Small intestine (tissue), 7 donors: ENCODE results near the gene ARHGEF19. TPM values are rescaled to one million over a fixed set of nuclear protein-coding genes. Genes with fewer than 3 reads are reported as not detected.
A peak's percentile ranks its signal among the peaks of the same experiment; 100 is the strongest.
"Not testable (repeated sequence)": the region's sequence is repeated elsewhere in the genome, so short reads cannot be mapped to it uniquely, and the experiment has no call there.

Source experiments
- DNase-seq, 2 donors: peaks; one replicate each; pipeline versions ENCODE4 v3.0.0 to v3.0.0-alpha.2; 2013
- FAIRE-seq: peaks from 2 replicates; lab custom pipeline; 2012; peaks lifted over from hg19 to GRCh38; lab: Jason Lieb, UNC
- H3K27ac ChIP-seq, 3 donors: one replicate each; pipeline ENCODE4 v1.5.1; 2013; ENCODE audit warnings: low read length in 2 of 3, mild to moderate bottlenecking in 2 of 3, control low read depth in 1 of 3, inconsistent platforms in 1 of 3, low read depth in 1 of 3, moderate library complexity in 1 of 3
- H3K27me3 ChIP-seq, 3 donors: one replicate each; pipeline ENCODE4 v1.6.1; 2013; ENCODE audit warnings: low read length in 3 of 3, inconsistent platforms in 1 of 3; ENCODE audit not compliant: control insufficient read depth in 3 of 3, insufficient read depth in 3 of 3
- H3K36me3 ChIP-seq, 3 donors: one replicate each; pipeline ENCODE4 v1.6.1; 2013; ENCODE audit warnings: low read length in 3 of 3, inconsistent platforms in 1 of 3, low read depth in 1 of 3, mild to moderate bottlenecking in 1 of 3, moderate library complexity in 1 of 3; ENCODE audit not compliant: control insufficient read depth in 3 of 3, insufficient read depth in 2 of 3
- H3K4me1 ChIP-seq, 3 donors: one replicate each; pipeline ENCODE4 v1.6.1; 2013; ENCODE audit warnings: low read length in 2 of 3, inconsistent platforms in 1 of 3, low read depth in 1 of 3, mild to moderate bottlenecking in 1 of 3, moderate library complexity in 1 of 3; ENCODE audit not compliant: control insufficient read depth in 3 of 3, insufficient read depth in 2 of 3
- H3K4me3 ChIP-seq, 3 donors: one replicate each; pipeline ENCODE4 v1.5.1; 2013; ENCODE audit warnings: low read length in 3 of 3, control low read depth in 1 of 3, inconsistent platforms in 1 of 3, low read depth in 1 of 3, mild to moderate bottlenecking in 1 of 3, moderate library complexity in 1 of 3
- H3K9me3 ChIP-seq, 2 donors: one replicate each; pipeline ENCODE4 v1.6.1; 2013; ENCODE audit warnings: low read depth in 1 of 2, low read length in 1 of 2; ENCODE audit not compliant: control insufficient read depth in 2 of 2, insufficient read depth in 1 of 2
- WGBS, 3 donors: extraction: QIAGEN DNeasy Blood & Tissue Kit; methylation state at CpG; one replicate each; pipeline ENCODE4 v1.1.7; 2013; 5-methylcytosine and 5-hydroxymethylcytosine counted together
- polyA plus RNA-seq, 4 donors: library from polyadenylated mRNA; stranded (reverse) in 3 of 4; unstranded in 1 of 4; fragments of 200-250 nt in 3 of 4; fragments of 120-200 nt in 1 of 4; gene quantifications; one replicate each; pipeline versions ENCODE4 v1.2.1 to v1.2.3, GENCODE V29; 2013
- donor health status: healthy with polysubstance abuse.
- donor health status: control.
- donor health status: control.
- donor health status: Bipolar disorder and iron deficiency.
- donor health status: healthy.

ARHGEF19 gene
- polyA plus RNA-seq, 4 donors, result 2.2 to 14.0 (median 7.5) TPM

GRCh38 chr1:16221499-16221898 is 9.0 kb upstream of the ARHGEF19 start:
- WGBS, 3 donors, result 96 to 100% (median 99%) methylated on average over 1 of the region's 1 CpG
- H3K9me3 ChIP-seq, result peaks cover 0 to 3% of the 10 kb centered on the region in 2 donors
- no peak overlapping the region for H3K27ac ChIP-seq
- H3K4me1 ChIP-seq, result peaks cover 0 to 23% (median 4%) of the 10 kb centered on the region in 3 donors
- FAIRE-seq (no peak), DNase-seq (no peak)
- H3K27me3 ChIP-seq, result peaks cover 0 to 3% (median 0%) of the 10 kb centered on the region in 3 donors
- H3K4me3 ChIP-seq, result no peak overlapping the region
- H3K36me3 ChIP-seq, result peaks cover 0 to 3% (median 0%) of the 10 kb centered on the region in 3 donors

- Histone ChIP-seq H3K4me3 (no peak overlapping the region), H3K4me1 (peaks cover 0 to 26% (median 4%) of the 10 kb centered on the region in 3 donors), H3K36me3 (no peaks in the 10 kb centered on the region), H3K27ac (peak overlapping the region; percentile 3 to 19 (median 9)), H3K27me3 (no peaks in the 10 kb centered on the region), H3K9me3 (no peaks in the 10 kb centered on the region)
- WGBS, 3 donors, result 49 to 80% (median 56%) methylated on average over 4 of the region's 4 CpGs
- DNase-seq (peak; percentile 50 to 65), FAIRE-seq (no peak)
Observed at GRCh38 chr1:16219968-16220500, 7.6 kb upstream of the ARHGEF19 start.

GRCh38 chr1:16218674-16219071 is 6.2 kb upstream of the ARHGEF19 start:
- FAIRE-seq (no peak), DNase-seq (no peak)
- Histone ChIP-seq H3K27me3 (no peaks in the 10 kb centered on the region), H3K27ac (peak overlapping the region in 2 of 3 donors; percentile 22 to 89), H3K4me1 (peaks cover 0 to 26% (median 4%) of the 10 kb centered on the region in 3 donors), H3K9me3 (no peaks in the 10 kb centered on the region), H3K36me3 (no peaks in the 10 kb centered on the region), H3K4me3 (no peak overlapping the region)
- WGBS, 3 donors, result 85 to 91% (median 85%) methylated on average over 6 of the region's 6 CpGs

GRCh38 chr1:16218014-16218673 is 5.7 kb upstream of the ARHGEF19 start:
- no peaks in the 10 kb centered on the region for H3K27me3 ChIP-seq
- FAIRE-seq, result no peak
- peak overlapping the region; percentile 54 to 89 (median 82) for H3K27ac ChIP-seq
- no peaks in the 10 kb centered on the region for H3K9me3 ChIP-seq
- H3K4me3 ChIP-seq, result peak overlapping the region in 2 of 3 donors; percentile 21 to 50
- DNase-seq, result peak in 1 of 2 donors; percentile 74
- H3K4me1 ChIP-seq, result peaks cover 0 to 26% (median 4%) of the 10 kb centered on the region in 3 donors
- no peaks in the 10 kb centered on the region for H3K36me3 ChIP-seq
- WGBS, 3 donors, result 28 to 61% (median 56%) methylated on average over 12 of the region's 12 CpGs

- Histone ChIP-seq H3K27me3 (no peaks in the 10 kb centered on the region), H3K9me3 (no peaks in the 10 kb centered on the region), H3K4me3 (peak overlapping the region in 2 of 3 donors; percentile 49 to 50), H3K4me1 (peaks cover 0 to 35% (median 4%) of the 10 kb centered on the region in 3 donors), H3K27ac (peak overlapping the region; percentile 86 to 96 (median 89)), H3K36me3 (no peaks in the 10 kb centered on the region)
- DNase-seq (peak; percentile 99), FAIRE-seq (no peak)
- WGBS, 3 donors, result 1 to 4% (median 3%) methylated on average over 39 to 46 of the region's 46 CpGs
Observed at GRCh38 chr1:16217061-16217785, 4.8 kb upstream of the ARHGEF19 start.

GRCh38 chr1:16215882-16216753 is 3.7 kb upstream of the ARHGEF19 start:
- H3K4me1 ChIP-seq, result peaks cover 0 to 42% (median 4%) of the 10 kb centered on the region in 3 donors
- H3K4me3 ChIP-seq, result peak overlapping the region in 2 of 3 donors; percentile 49 to 50
- H3K27me3 ChIP-seq, result no peaks in the 10 kb centered on the region
- H3K27ac ChIP-seq, result peak overlapping the region; percentile 86 to 96 (median 89)
- H3K9me3 ChIP-seq, result no peaks in the 10 kb centered on the region
- DNase-seq, result peak; percentile 80 to 94
- 18 to 30% (median 30%) methylated on average over 33 of the region's 33 CpGs for WGBS, 3 donors
- H3K36me3 ChIP-seq, result no peaks in the 10 kb centered on the region
- no peak for FAIRE-seq

- not testable (repeated sequence) for H3K9me3 ChIP-seq, H3K36me3 ChIP-seq, DNase-seq, H3K4me3 ChIP-seq, H3K27me3 ChIP-seq, H3K27ac ChIP-seq, FAIRE-seq
- WGBS, 3 donors, result 89 to 94% (median 90%) methylated on average over 13 to 14 of the region's 14 CpGs
- peaks cover 0 to 46% (median 4%) of the 10 kb centered on the region in 3 donors for H3K4me1 ChIP-seq
Observed at GRCh38 chr1:16215240-16215639, 2.8 kb upstream of the ARHGEF19 start.
